PFSK-1 (cell line): ENCODE results near the gene UST.

Experiments
- POLR2AphosphoS5 ChIP-seq: IDR thresholded peaks from 2 replicates; pipeline ENCODE4 v1.6.1; 2012; ENCODE audit warnings: low read depth, mild to moderate bottlenecking, control low read depth, low read length, moderate library complexity
- REST ChIP-seq, 2 experiments: IDR thresholded peaks; 2 replicates each; pipeline versions ENCODE4 v1.6.1 to v1.8.0; 2011 to 2012; ENCODE audit warnings: low read depth in 2 of 2, low read length in 2 of 2, control low read depth in 1 of 2, inconsistent platforms in 1 of 2, mild to moderate bottlenecking in 1 of 2, moderate library complexity in 1 of 2; ENCODE audit not compliant: insufficient read depth in 1 of 2
- SIN3A ChIP-seq: IDR thresholded peaks from 2 replicates; pipeline ENCODE4 v1.6.1; 2012; ENCODE audit warnings: mild to moderate bottlenecking, low read length, moderate library complexity, borderline replicate concordance; ENCODE audit not compliant: insufficient read depth
- TAF1 ChIP-seq: IDR thresholded peaks from 2 replicates; pipeline ENCODE4 v1.6.1; 2012; ENCODE audit warnings: low read length, control low read depth, borderline replicate concordance; ENCODE audit not compliant: insufficient read depth

DNA sequence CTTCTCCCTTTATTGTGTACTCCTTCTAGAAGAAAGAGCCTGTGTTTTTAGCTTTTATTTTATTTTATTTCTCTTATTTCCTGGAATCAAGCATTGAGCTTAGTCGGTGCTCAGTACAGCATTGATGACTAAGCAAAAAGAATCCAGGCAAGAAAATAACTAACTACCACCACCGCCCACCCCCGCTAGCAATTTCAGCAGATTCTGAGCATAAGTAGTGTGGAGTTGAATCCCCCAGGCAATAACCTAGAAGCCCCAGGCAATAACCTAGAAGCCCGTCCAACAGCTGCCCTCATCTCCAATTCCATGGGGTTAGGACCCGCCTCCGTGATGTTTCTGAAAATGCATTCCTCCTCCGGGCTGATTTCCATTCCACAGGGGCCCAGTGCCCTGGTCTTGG, 312.7 kb downstream of the UST start:
- TF ChIP-seq POLR2AphosphoS5: no peak
- TF ChIP-seq TAF1: no peak
- no peak for TF ChIP-seq SIN3A
- TF ChIP-seq REST (IDR thresholded peaks at IDR 0.05; ENCODE audit: insufficient read depth in 1 of 2, low read depth in 2 of 2, low read length in 2 of 2): no peak
